Ascending aorta (tissue), 2 donors: ENCODE data around the gene HNMT. TPM values are rescaled to one million over a fixed set of nuclear protein-coding genes. Genes with fewer than 3 reads are reported as not detected.

Experiments
- DNase-seq, 2 donors: peaks; one replicate each; pipeline ENCODE4 v3.0.0-alpha.2; 2019; ENCODE audit warnings: low spot score in 2 of 2
- H3K27ac ChIP-seq, 2 donors: fragments of 200-600 bp; sonication (generic); one replicate each; pipeline ENCODE4 v1.5.1; 2016 to 2017; ENCODE audit warnings: mild to moderate bottlenecking in 1 of 2
- H3K27me3 ChIP-seq: fragments of 200-600 bp; sonication (generic); one replicate; pipeline ENCODE4 v1.5.1; 2017
- H3K36me3 ChIP-seq, 2 donors: fragments of 200-600 bp; sonication (generic); one replicate each; pipeline ENCODE4 v1.5.1; 2016
- H3K4me1 ChIP-seq, 2 donors: fragments of 200-600 bp; sonication (generic); one replicate each; pipeline ENCODE4 v1.5.1; 2016 to 2017; ENCODE audit warnings: mild to moderate bottlenecking in 1 of 2
- H3K4me3 ChIP-seq, 2 donors: fragments of 200-600 bp; sonication (generic); one replicate each; pipeline ENCODE4 v1.5.1; 2016 to 2017; ENCODE audit warnings: mild to moderate bottlenecking in 1 of 2
- H3K9me3 ChIP-seq, 2 donors: fragments of 200-600 bp; sonication (generic); one replicate each; pipeline ENCODE4 v1.5.1; 2016
- intact Hi-C: fragments of 100-400 bp; cut with DNase I; formaldehyde crosslinking; loops from one replicate; pipeline ENCODE4 v1.15.1; 2023
- total RNA-seq: library from RNA; depleted of rRNA; stranded (reverse); fragments of >200 nt; gene quantifications from one replicate; pipeline ENCODE4 v1.1.0, GENCODE V29; 2016
- TF ChIP-seq, protein P1 (sequence below), 3 experiments: fragments of 200-600 bp in 2 of 3; fragments of 450-650 bp in 1 of 3; sonication (generic) in 2 of 3; IDR thresholded peaks; one replicate each; pipeline ENCODE4 v1.5.1; 2016 to 2019; ENCODE audit warnings: antibody characterized with exemption in 3 of 3, mild to moderate bottlenecking in 1 of 3, moderate library complexity in 1 of 3

Gene HNMT
- total RNA-seq, 1 donor from 2014 or later, result 22.2 TPM

- intact Hi-C loops, result no loop called here
- no peaks in the 10 kb centered on the region for H3K9me3 ChIP-seq
- DNase-seq, result no peak
Measured at GRCh38 chr2:137937778-137938177, 26.5 kb upstream of the HNMT start.

GRCh38 chr2:137938204-137938603 lies 26.1 kb upstream of the HNMT start:
- Histone ChIP-seq H3K36me3 (no peaks in the 10 kb centered on the region), H3K27ac (no peak overlapping the region), H3K4me3 (no peak overlapping the region), H3K27me3 (no peaks in the 10 kb centered on the region), H3K9me3 (no peaks in the 10 kb centered on the region), H3K4me1 (no peaks in the 10 kb centered on the region)
- TF ChIP-seq, protein P1, sequence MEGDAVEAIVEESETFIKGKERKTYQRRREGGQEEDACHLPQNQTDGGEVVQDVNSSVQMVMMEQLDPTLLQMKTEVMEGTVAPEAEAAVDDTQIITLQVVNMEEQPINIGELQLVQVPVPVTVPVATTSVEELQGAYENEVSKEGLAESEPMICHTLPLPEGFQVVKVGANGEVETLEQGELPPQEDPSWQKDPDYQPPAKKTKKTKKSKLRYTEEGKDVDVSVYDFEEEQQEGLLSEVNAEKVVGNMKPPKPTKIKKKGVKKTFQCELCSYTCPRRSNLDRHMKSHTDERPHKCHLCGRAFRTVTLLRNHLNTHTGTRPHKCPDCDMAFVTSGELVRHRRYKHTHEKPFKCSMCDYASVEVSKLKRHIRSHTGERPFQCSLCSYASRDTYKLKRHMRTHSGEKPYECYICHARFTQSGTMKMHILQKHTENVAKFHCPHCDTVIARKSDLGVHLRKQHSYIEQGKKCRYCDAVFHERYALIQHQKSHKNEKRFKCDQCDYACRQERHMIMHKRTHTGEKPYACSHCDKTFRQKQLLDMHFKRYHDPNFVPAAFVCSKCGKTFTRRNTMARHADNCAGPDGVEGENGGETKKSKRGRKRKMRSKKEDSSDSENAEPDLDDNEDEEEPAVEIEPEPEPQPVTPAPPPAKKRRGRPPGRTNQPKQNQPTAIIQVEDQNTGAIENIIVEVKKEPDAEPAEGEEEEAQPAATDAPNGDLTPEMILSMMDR (IDR thresholded peaks at IDR 0.05), result no peak
- DNase-seq, result no peak
- intact Hi-C loops, result no loop called here

More at GRCh38 chr2:137937778-137938177, 26.5 kb upstream of the HNMT start:
- no peaks in the 10 kb centered on the region for H3K27me3 ChIP-seq
- H3K27ac ChIP-seq, result no peak overlapping the region
- no peaks in the 10 kb centered on the region for H3K4me1 ChIP-seq
- TF ChIP-seq, protein P1 (IDR thresholded peaks at IDR 0.05), result no peak
- no peak overlapping the region for H3K4me3 ChIP-seq
- no peaks in the 10 kb centered on the region for H3K36me3 ChIP-seq

GRCh38 chr2:137939026-137939425 lies 25.2 kb upstream of the HNMT start:
- no peak overlapping the region for H3K27ac ChIP-seq
- TF ChIP-seq, protein P1 (IDR thresholded peaks at IDR 0.05), result no peak
- DNase-seq, result no peak
- no peaks in the 10 kb centered on the region for H3K4me1 ChIP-seq
- no peaks in the 10 kb centered on the region for H3K27me3 ChIP-seq
- no peaks in the 10 kb centered on the region for H3K9me3 ChIP-seq
- H3K36me3 ChIP-seq, result no peaks in the 10 kb centered on the region
- intact Hi-C loops, result no loop called here
- no peak overlapping the region for H3K4me3 ChIP-seq

GRCh38 chr2:137940154-137940553 lies 24.1 kb upstream of the HNMT start:
- no peak overlapping the region for H3K27ac ChIP-seq
- no peaks in the 10 kb centered on the region for H3K27me3 ChIP-seq
- H3K4me1 ChIP-seq, result no peaks in the 10 kb centered on the region
- TF ChIP-seq, protein P1 (IDR thresholded peaks at IDR 0.05), result no peak
- no peak for DNase-seq
- H3K4me3 ChIP-seq, result no peak overlapping the region
- H3K36me3 ChIP-seq, result no peaks in the 10 kb centered on the region
- no peaks in the 10 kb centered on the region for H3K9me3 ChIP-seq
- intact Hi-C loops, result no loop called here

DNA sequence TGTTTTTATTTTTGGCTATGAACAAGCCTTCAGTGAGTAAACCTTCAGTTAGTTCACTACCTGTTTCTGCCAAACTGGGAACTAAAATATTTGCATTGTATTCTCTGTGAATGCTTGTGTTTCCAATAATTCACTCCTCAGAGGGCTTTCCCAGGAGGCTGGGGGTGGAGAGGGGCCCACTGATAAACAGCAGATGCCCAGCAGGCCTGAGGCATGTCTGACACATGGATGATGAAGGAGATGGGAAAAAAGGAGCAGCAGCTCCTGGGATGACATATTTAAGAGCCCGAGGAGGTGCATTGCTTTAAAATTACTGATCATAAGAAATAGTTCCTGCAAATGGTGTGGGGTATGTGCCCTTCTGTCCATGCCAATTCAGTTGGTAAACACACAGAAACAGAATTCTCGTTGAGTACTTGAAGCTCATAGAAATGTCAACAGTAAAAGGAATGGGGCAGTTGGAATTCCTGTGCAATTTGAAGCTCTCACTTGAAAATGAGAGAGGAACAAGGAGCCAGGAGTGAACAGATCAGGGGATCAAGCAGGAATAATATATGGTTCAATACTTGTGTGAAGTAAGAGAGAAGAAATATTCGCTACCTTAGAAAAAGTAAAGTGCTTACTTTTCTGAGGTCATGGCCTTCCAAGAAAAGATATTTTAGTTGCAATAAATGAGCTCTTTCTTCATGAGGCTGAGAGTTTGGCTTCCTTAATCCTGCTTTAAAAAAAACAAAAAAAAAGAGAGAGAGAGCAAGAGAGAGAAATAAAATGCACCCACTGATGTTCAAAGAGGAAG lies 22.0 kb upstream of the HNMT start:
- intact Hi-C loops, result no loop called here
- H3K9me3 ChIP-seq, result no peaks in the 10 kb centered on the region
- no peaks in the 10 kb centered on the region for H3K36me3 ChIP-seq
- no peak overlapping the region for H3K4me3 ChIP-seq
- H3K4me1 ChIP-seq, result no peaks in the 10 kb centered on the region
- no peak for DNase-seq
- TF ChIP-seq, protein P1 (IDR thresholded peaks at IDR 0.05), result no peak
- no peak overlapping the region for H3K27ac ChIP-seq
- H3K27me3 ChIP-seq, result no peaks in the 10 kb centered on the region
